NCI-H524 treated with DMSO at 0.1 percent for 48 hours (cell line): Measurements from ENCODE around the gene SPRYD3.
"Not testable (repeated sequence)": the region's sequence is repeated elsewhere in the genome, so short reads cannot be mapped to it uniquely, and the experiment has no call there.

Source experiments
- DNase-seq: peaks from one replicate; lab custom pipeline; 2025; lab: John Stamatoyannopoulos, UW

The SPRYD3 gene, protein sequence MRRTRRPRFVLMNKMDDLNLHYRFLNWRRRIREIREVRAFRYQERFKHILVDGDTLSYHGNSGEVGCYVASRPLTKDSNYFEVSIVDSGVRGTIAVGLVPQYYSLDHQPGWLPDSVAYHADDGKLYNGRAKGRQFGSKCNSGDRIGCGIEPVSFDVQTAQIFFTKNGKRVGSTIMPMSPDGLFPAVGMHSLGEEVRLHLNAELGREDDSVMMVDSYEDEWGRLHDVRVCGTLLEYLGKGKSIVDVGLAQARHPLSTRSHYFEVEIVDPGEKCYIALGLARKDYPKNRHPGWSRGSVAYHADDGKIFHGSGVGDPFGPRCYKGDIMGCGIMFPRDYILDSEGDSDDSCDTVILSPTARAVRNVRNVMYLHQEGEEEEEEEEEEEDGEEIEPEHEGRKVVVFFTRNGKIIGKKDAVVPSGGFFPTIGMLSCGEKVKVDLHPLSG

DNA sequence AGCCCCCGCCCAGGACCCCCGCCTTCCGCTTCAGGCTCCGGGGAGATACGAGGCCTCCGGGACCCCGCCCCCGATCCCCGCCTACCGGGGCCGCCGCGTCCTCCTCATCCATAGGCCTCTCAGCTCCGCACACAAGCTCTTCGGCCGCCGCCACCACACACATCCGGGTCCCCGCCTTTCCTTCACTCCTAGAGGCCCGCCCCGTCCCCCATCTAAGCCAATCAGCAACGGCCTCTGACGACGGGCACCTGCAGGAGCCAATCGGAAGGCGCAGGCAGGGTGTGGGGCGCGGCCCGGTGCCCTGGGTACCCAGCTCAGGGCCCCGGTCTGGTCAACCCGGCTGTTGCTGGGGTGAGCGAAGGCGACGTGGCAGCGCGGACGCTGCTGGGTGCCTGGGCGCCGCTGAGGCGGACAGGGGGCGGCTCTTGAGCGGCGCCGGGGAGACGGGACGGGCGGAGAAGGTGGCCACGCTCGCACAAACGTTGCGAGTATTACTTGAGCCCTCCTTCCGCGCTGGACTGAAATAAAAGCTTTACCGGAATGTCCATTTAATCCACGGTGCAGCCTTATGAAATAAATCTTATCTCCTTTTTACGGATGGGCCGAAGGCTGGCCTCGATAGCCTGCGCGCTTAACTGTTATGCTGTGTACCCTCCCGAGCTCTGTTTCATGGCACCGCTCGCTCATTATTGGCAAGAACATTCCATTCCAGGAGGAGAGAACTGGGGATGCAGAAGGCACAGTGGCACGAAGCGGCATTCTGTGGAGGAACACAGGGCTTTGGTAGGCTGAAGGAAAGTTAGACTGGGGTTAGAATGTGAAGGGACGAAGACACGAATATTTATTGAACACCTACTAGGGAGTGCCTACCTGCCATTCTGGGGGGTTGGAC, at the start of gene SPRYD3:
SPRYD3 (minus strand) TSS at position 165 of the 892 bp plus-strand sequence; CDS start at position 108, 57 bp downstream.
- DNase-seq, result peak; percentile 85

GRCh38 chr12:53127169-53127568, 48.0 kb upstream of the SPRYD3 start:
- DNase-seq, result no peak

DNA sequence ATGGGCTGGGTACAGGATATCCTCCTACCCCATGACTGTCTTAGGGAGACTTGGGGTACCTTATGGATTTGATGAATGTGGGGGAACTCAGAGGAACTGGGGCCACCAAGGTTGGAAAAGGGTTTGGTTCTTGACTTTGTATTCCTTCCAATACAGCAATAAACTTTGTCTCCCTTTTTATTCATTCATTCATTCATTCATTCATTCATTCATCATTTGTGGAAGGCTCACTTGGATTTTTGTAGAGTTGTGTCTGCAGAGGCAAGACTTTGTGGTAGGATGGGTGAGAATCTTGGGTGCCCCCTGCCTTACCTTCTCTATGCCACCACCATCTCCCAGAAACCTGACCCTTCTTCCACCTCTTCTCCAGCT, 45.1 kb upstream of the SPRYD3 start:
- no peak for DNase-seq

GRCh38 chr12:53123578-53124351, 44.6 kb upstream of the SPRYD3 start:
- DNase-seq, result no peak

- DNase-seq, result no peak
Observed at GRCh38 chr12:53122961-53123468, 43.8 kb upstream of the SPRYD3 start.

DNA sequence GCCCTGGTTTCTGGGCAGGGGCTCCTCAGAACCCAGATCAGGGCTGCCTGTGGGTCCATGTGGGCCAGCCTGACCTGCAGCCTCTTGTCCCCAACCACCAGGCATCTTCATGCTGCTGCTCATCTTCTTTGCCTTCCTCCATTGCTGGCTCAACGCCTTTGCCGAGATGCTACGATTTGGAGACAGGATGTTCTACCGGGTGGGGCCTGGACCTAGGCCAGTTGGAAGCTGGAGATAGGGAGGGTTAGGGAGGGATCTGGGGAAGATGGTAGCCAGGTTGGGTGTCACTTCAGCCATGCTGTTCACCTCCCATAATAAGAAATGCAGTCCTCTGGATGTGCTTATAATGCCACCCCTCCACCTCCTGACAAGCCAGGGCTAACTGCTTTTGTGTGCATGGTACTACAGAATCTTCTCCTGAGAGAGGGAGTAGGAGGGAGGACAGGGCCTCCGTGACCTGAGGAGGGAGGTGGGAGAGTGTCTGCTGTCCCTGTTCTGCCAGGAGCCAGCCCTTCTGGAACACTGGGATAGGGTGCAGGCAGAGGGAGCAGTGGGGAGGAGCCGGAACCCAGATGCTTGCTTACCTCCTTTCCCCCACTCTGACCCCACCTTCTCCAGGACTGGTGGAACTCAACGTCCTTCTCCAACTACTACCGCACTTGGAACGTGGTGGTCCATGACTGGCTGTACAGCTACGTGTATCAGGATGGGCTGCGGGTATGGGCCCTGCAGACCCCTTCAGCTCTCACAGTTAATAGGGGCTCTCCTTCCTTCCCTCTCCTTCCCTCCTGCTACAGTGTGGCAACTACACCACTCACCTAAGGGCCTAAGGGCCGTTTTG, 41.7 kb upstream of the SPRYD3 start:
- DNase-seq, result no peak

GRCh38 chr12:53118751-53119300, 39.6 kb upstream of the SPRYD3 start:
- DNase-seq, result no peak

GRCh38 chr12:53115891-53116648, 36.9 kb upstream of the SPRYD3 start:
- DNase-seq, result peak; percentile 81

GRCh38 chr12:53115112-53115890, 36.1 kb upstream of the SPRYD3 start:
- DNase-seq, result no peak

DNA sequence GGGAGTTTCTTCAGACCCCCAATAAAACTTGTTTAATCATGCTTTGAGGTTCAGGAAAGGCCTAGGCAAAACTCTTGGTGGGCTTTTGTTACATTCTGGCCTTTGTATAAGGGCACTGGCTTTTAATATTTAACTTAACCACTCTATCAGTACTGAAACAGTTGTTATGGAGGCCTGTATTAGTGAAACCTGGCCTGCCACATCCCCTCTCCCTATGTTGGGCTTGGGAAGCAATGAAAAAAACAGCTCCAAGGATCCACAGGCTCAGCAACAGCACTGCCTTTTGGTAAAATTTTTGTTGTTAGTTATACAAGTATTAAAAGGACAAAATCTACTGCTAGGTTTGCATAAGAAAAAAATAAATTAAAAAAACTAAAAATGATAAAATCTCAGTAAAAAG, 34.8 kb upstream of the SPRYD3 start:
- DNase-seq, result no peak

- DNase-seq, result no peak
Observed at GRCh38 chr12:53113136-53113705, 34.0 kb upstream of the SPRYD3 start.

GRCh38 chr12:53112431-53112830, 33.2 kb upstream of the SPRYD3 start:
- DNase-seq, result not testable (repeated sequence)

DNA sequence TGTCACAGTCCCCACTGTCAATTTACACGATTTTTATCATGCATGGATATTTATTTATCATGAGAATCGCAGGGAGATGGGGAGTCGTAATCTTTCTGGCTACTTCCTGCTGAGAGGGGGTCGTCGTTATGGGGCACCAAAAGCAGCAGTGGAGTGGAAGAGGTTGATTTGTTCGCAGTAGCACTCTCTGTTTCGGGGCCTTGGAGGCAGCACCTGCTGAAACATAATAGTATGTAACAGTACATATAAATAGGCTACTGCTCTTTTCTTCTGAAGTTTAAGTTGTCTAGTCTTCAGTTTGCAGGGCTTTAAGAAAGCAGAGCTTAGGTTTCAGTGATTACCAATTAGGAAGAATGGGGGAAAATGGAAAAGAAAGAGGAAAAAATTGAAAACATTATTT, 27.9 kb upstream of the SPRYD3 start:
- no peak for DNase-seq

DNA sequence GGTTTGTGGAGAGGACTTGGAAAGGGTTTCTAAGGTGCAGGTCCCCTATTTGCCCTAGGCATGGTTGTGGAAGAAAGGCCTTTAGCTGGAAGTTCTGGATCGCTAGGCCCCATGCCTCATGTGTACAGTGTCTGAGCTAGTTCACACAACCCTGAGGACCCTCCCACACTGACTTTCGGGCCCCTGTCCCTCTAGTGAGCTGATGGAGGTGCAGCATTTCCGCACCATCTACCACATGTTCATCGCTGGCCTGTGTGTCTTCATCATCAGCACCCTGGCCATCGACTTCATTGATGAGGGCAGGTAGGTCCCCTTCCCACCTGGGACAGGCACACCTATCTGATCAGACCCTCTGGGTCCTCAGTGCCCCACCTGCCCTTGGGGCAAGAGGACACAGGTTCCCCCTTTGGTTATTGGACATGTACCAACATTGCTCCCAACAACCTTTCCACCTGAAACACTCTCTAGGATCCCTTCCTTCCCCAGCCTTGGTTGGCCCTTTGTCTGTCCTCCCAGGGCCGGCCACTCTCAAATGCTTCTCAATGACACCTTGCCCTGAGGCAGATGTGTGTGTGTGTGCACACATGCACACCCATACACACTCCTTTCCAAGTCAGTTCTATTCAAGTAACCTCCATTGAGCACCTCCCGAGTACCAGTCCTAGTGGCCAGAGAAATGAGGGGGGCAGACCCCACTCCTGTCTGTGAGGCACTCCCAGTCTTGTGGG, 26.7 kb upstream of the SPRYD3 start:
- DNase-seq, result no peak

DNA sequence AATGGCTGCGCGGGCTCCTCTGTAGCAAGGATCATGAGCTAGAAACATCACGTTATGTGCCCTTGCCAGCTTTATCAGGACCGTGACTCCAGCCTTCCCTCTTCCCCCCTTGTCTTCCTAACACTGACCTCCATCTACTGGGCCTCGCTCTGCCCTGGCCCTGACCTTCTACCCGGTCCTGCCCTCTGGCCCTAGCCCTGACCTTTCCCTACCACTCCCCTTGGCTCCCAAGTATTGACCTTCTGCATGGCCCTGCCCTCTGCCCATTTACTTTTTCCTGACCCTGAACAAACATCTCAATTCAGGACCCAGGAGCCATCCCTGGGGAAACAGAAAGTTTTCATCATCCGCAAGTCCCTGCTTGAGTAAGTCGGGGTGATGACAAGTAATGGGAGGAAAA, 26.1 kb upstream of the SPRYD3 start:
- DNase-seq, result no peak

- DNase-seq, result no peak
Observed at GRCh38 chr12:53103860-53104305, 24.7 kb upstream of the SPRYD3 start.

- no peak for DNase-seq
Observed at GRCh38 chr12:53102883-53103807, 24.0 kb upstream of the SPRYD3 start, which contains the start of gene SOAT2. Gene SOAT2 (plus strand): TSS chr12:53103486. CDS start chr12:53103578, 92 bp downstream.
